ENCODE results near the gene PGPEP1.
A peak's percentile ranks its signal among the peaks of the same experiment; 100 is the strongest.
"Not testable (repeated sequence)": the region's sequence is repeated elsewhere in the genome, so short reads cannot be mapped to it uniquely, and the experiment has no call there.

PGPEP1 gene

DNA sequence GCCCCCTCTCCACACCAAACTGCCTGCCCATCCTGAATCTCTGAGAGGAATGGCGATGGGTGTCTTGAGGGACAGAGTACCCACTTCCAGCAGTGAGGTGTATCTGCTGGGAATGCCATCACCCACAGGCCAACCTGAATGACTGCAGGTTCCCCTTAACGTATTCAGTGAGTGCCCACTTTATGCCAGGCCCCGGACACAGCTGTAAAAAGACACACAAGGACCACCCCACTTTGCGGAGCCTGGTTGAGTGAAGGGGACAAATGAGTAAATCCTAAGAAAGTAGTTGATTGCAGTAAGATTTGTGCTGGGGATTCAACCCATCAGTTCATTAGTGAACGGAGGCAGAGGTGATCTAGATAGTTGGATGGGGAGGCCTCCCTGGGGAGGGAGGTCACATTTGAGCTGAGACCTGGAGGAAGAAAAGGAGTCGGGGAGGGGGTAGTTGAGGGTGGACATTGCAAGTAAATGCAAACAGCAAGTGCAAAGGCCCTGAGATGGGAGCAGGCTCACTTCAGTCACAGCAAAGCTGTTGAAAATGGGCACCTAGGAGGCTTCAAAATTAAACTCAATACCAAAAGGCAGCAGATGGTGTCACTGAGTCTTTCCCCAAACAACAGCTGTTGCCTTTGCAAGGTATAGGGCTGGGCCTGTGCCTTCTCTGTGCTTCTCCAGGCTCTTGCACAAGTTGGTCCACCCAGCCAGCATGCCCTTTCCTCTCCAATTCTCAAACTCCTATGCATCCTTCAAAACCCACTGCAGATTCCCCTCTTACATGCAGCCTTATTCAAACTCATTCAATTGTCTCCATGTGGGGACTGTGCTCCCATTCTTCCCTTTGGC lies 49.9 kb downstream of the PGPEP1 start:
- DNase-seq (ENCODE audit: low spot score), result no peak

DNA sequence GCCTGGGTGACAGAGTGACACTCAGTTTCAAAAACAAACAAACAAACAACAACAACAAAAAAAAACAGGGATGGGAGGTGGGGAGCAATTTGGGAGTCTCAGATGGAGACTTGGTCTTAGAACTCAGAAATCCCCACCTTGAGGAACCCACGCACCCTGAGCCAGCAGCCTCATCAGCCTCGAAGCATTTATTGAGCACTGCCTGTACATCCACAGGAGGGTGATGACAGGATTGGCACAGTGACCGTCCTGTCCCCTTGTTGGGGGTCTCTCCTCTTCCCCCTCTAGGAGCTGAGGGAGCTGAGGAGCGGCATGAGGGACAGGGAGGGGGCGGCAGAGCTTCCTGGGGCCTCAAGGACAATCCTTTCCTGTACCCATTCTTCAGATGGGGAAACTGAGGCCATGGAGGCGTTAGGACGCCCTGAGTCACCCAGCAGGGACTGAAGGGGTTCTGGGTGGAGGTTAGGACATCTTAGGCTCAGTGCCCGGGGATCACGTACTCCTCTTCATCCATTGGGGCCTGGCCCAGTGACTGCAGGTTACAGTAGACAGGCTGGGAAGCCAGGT lies 51.2 kb downstream of the PGPEP1 start:
- DNase-seq (ENCODE audit: low spot score), result no peak

GRCh38 chr19:18392417-18392816 lies 52.0 kb downstream of the PGPEP1 start:
- DNase-seq (ENCODE audit: low spot score), result no peak

DNA sequence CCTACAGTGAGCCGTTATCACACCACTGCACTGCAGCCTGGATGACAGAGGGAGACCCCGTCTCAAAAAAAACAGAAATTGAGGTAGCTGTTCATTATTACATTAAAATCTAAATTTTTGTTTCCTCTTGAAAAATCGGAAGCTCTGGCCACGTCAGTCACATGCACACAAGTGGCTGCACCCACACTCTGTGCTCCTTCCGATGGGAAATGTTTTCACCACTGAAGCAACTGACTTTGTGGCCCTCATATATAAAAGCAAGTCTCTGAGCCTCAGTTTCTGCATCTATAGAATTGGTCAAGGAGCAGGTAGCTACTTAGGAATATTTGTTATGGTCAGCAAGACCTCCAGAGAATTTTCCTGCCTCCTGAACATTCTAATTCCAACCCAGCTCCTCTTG lies 52.5 kb downstream of the PGPEP1 start:
- DNase-seq (ENCODE audit: low spot score), result no peak

DNA sequence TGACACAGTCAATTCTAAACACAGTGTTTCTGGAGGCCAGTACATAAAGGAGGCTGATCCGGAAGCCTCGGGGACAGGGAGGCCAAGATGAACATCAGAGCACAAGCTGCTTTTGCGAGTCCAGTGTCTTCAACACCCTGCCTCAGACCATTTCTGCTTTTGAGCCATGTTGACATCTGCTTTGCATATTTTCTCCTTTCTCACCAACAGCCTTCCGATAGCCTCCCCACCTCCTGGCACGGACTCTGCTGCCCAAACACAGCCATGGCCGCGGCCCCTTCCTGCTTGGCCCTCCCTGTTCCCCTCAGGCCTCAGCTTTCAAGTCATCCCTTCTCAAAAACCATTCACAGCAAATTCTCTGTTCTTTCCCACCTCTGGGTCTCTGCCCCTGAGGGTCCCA lies 53.4 kb downstream of the PGPEP1 start:
- DNase-seq (ENCODE audit: low spot score), result peak; percentile 55

- no peak for DNase-seq (ENCODE audit: low spot score)
Observed at GRCh38 chr19:18396471-18397241, 56.3 kb downstream of the PGPEP1 start.

DNA sequence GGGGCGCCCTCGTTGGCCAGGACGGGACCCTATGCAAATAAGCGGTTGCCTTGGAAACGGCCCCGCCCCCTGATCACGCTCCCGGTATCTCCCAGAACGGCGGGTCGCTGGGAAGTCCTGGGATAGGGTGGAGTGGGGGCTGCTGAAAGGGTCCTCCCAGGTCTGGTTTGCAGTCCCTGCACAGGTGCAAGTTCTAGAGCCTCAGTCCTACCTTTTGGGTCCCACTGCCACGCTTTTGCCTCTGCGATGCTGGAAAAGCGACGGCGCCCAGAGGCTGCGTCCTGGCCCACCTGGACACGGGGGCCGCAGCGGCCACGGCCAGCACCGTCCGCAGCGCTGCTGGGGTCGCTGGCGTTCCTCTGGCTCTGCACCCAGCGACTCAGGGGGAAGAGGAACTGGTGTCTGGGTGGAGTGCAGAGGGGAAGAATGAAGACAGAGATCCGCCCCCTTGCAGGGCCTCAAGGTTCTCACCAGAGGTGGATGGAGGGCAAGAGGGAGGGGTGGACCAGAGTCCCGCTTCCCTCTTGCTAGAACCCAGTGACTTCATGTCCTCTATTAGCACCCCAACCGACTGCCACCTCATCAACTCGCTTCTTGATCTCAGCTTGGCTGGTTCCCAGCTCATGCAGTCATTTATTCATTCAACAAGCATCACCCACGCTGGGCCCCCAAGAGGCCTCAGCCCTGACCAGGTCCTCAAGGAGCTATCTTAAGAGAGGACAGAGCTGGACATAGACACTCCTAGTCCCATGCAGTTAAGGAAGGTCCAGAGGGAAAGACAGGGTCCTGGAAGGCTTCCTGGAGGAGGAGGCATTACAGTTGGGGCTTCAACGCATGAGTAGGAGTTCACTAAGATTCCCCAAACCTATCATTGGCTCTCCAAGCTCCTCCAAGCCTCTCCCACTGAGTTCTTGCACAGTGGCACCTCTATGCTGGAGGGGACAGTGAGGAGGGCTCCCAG lies 57.1 kb downstream of the PGPEP1 start, which contains the start of gene LRRC25:
Gene LRRC25 (minus strand): TSS at position 381 of the 961 bp plus-strand sequence. CDS start 659 bp downstream, outside the sequence.
- peak; percentile 71 for DNase-seq (ENCODE audit: low spot score)

DNA sequence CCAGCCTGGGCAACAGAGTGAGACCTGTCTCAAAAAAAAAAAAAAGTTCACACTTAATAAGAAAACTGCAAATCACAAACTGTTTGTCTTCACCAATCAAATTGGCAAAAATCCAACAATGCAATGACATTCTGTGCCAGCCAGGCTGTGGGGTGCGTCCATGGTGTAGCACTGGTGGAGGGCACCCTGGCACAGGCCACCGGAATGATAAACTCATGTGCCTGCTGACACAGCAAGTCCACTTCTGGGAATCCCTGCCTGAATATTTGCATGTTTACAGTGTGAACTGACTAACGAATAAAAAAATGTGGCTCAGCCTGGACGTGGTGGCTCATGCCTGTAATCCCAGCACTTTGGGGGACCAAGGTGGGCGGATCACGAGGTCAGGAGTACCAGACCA lies 58.6 kb downstream of the PGPEP1 start:
- DNase-seq (ENCODE audit: low spot score), result no peak

DNA sequence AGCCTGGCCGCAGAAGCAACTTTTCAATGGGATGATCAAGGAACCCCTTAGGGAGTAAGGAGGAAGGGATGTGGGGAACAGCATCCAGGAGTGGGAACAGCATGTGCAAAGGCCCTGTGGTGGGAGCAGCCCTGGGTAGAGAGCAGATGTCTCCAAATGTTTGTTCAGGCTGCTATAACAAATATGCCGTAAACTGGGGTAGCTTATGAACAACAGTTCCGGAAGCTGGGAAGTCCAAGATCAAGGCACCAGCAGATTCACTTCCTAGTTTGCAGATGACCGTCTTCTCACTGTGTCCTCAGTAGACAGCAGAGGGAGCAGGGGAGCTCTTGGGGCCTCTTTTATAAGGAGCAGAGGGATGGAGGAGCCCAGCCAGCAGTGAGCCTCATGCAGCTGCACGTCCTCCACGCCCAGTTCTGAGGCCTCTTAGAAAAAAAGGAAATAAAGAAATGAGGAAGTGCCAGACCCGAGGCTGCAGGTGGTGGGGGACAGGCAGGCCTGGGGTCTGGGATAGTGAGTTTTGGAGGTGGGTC lies 61.2 kb downstream of the PGPEP1 start:
- DNase-seq (ENCODE audit: low spot score), result peak; percentile 67

- DNase-seq (ENCODE audit: low spot score), result not testable (repeated sequence)
Observed at GRCh38 chr19:18402455-18403248, 62.3 kb downstream of the PGPEP1 start.

DNA sequence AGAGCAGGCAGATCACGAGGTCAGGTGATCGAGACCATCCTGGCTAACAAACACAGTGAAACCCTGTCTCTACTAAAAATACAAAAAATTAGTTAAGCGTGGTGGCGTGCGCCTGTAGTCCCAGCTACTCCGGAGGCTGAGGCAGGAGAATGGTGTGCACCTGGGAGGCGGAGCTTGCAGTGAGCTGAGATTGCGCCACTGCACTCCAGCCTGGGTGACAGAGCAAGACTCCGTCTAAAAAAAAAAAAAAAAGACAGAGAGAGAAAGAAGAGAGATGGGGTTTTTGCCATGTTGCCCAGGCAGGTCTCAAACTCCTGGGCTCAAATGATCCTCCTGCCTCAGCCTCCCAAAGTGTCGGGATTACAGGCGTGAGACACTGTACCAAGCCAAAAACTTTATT lies 65.4 kb downstream of the PGPEP1 start:
- not testable (repeated sequence) for DNase-seq (ENCODE audit: low spot score)

GRCh38 chr19:18406749-18407148 lies 66.4 kb downstream of the PGPEP1 start:
- no peak for DNase-seq (ENCODE audit: low spot score)

- DNase-seq (ENCODE audit: low spot score), result no peak
Observed at GRCh38 chr19:18408053-18408476, 67.7 kb downstream of the PGPEP1 start.

DNA sequence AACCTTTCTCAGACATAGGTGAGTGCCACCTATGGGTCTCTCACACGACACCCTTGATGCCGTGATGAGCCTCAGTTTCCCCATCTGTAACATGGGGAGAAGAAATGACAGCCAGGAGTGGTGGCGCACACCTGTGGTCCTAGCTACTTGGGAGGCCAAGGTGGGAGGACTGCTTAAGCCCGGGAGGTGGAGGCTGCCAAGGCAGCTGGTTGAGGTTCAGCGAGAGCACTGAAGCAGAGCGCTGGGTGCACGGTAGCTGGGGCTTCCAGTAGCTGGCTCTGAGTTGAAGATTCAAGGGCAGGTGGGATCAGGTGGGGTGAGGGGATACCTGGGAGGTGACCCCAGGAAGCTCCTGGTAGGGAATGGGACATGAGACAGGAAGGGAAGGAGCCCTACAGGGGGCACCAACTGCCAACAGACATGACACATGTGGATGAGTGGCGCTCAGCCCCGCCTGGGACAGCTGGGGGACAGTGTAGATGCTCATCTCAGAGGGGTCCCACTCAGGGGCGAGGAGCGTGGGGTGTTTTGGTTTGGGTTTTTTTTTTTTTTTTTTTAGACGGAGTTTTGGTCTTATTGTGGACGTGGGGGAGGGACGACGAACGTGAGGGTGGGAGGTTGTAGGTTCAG lies 72.3 kb downstream of the PGPEP1 start:
- no peak for DNase-seq (ENCODE audit: low spot score)

- peak; percentile 18 for DNase-seq (ENCODE audit: low spot score)
Observed at GRCh38 chr19:18414504-18415177, 74.2 kb downstream of the PGPEP1 start.

- peak; percentile 74 for DNase-seq (ENCODE audit: low spot score)
Observed at GRCh38 chr19:18415178-18415867, 74.9 kb downstream of the PGPEP1 start.

- peak; percentile 93 for DNase-seq (ENCODE audit: low spot score)
Observed at GRCh38 chr19:18416778-18417249, 76.4 kb downstream of the PGPEP1 start.

DNA sequence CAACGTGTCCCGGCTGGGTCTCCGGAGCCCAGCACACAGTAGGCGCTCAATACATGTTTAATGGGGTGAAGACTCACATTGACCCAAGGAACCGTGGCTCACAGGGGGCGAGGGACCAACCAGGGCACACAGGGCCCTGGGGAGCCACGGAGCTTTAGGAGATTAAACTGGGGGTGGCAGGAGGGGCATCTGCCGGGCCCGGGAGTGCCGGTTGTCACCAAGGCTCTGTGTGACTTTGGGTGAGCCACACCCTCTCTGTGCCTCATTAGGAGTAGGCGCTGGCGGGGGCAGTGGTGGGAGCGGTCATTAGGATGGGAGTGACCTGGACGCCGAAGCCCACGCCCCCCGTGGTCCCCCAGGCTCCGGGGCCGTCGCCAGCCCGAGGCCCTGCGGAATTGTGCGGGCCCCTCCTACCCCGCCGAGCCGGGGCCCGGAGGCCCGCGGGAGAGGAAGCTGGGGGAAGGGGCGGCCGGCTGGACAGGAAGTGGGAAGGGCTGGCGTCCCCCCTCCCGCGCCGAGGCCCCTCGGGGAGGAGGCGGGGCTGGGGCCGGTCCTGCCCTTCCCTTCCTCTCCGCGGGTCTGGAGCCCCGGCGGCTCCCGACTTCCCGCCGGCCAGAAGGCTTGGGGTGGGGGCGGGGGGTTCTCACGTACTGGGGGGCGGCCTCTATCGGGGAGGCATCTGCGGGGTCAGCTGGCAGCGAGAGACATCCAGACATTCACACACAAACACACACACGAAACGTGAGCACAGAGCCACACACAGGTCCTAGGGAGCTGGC lies 77.0 kb downstream of the PGPEP1 start:
- peak; percentile 66 for DNase-seq (ENCODE audit: low spot score)
